SK-N-MC (cell line): ENCODE results near the gene FOLR2.

Experiments
- DNase-seq: peaks from one replicate; pipeline ENCODE4 v3.0.0-alpha.2; 2011; ENCODE audit warnings: low read depth, low spot score
- H3K27ac ChIP-seq: fragments of 200-600 bp; sonication (generic); 2 replicates; pipeline ENCODE4 v1.5.1; 2016; ENCODE audit warnings: mixed run types
- H3K36me3 ChIP-seq: fragments of 200-600 bp; sonication (generic); 2 replicates; pipeline ENCODE4 v1.6.1; 2017; ENCODE audit warnings: antibody characterized with exemption, low read length, mixed read lengths; ENCODE audit not compliant: insufficient read depth
- H3K4me3 ChIP-seq: fragments of 200-600 bp; sonication (generic); 2 replicates; pipeline ENCODE4 v1.5.1; 2016
- H3K9ac ChIP-seq: fragments of 200-600 bp; sonication (generic); 2 replicates; pipeline ENCODE4 v1.8.0; 2017; ENCODE audit warnings: mixed run types, mixed read lengths; ENCODE audit not compliant: insufficient read length
- H3K9me3 ChIP-seq: fragments of 200-600 bp; sonication (generic); 2 replicates; pipeline ENCODE4 v1.6.1; 2017; ENCODE audit warnings: low read depth, mild to moderate bottlenecking, antibody characterized with exemption, low read length, moderate library complexity, mixed read lengths
- EZH2 ChIP-seq: fragments of 200-600 bp; sonication (generic); IDR thresholded peaks from one replicate; pipeline ENCODE4 v1.6.1; 2017; ENCODE audit warnings: antibody characterized with exemption
- FOXP2 ChIP-seq: optimal IDR thresholded peaks from 2 replicates; pipeline ENCODE3; 2011; ENCODE audit warnings: mild to moderate bottlenecking, moderate library complexity; ENCODE audit not compliant: insufficient read depth; ENCODE audit errors: extremely low read length, control extremely low read depth
- POLR2AphosphoS5 ChIP-seq: IDR thresholded peaks from 2 replicates; pipeline ENCODE4 v1.6.1; 2012; ENCODE audit warnings: mild to moderate bottlenecking, low read depth, low read length, borderline replicate concordance

FOLR2 gene

DNA sequence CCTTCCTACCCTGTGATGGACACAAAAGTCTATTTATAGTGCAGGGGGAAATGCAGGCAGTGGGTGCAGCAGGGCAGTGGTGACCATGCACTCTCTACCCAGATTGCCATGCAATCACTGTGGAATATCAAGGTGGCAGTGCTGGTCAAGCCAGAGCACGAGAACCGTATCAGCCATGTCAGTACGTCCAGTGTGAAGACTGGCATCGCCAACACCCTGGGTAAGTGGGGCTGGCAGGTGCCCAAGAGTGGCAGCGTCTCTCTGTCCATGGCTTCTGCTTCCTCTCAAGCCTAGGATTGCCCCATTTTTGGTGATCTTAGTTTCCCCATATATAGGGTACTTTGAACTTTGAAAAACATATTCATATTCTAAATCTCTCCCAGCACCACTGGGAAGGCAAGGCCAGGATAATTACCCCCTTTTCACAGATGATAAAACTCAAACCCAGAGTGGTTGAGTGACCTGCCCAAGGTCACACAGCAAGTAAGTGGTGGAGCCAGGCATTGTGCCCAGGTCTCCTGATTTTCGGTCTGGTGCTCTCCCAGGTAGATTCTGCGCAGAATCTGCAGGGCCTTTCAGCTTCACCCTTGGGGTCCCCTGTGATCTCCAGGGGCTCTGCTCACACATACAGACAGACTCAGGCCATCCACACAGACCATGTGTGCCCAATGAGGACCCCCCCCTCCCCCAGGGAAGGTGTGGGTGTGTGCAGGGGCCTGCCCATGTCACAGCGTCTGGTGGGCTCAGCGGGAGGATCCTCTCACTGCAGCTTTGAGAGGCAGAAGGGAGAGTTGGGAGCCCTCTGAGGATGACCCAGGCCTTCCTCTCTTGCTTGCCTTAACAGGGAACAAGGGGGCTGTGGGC lies 15.0 kb downstream of the FOLR2 start:
- Histone ChIP-seq H3K9me3 (no peaks in the 10 kb centered on the region), H3K9ac (no peak overlapping the region), H3K36me3 (peaks cover 51% of the 10 kb centered on the region; the same call in 1 of the 2 replicates), H3K4me3 (no peak overlapping the region), H3K27ac (no peak overlapping the region)
- TF ChIP-seq EZH2 (no peak), POLR2AphosphoS5 (no peak), FOXP2 (no peak)
- DNase-seq = no peak

DNA sequence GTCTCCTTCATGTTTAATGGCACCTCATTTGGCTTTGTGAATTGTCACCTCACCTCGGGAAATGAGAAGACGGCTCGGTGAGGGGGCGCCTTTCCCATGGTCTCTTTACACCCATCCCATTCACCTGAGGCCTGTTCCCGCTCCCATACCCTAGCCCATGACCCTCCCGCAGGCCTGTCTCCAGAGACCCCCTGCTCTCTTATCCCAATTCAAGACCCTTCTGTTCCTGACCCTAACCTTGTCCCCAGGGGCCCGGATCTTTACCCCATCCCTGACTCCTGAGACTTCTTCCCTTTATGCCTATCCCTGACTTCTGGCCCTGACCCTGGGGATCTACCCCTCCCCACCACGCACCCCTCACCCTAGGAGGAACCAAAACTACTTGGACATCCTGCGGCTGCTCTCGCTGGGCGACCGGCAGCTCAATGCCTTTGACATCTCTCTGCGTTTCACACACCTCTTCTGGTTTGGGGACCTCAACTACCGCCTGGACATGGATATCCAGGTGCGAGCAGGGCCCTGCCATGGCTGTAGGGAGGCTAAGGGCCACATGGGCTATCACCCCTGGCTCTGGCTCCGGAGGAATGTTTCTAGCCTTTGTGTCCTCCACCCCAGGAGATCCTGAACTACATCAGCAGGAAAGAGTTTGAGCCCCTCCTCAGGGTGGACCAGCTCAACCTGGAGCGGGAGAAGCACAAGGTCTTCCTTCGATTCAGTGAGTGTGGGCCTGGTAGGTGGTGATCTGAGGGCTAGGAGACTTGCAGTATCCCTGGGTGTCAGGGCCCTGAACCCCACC lies 15.9 kb downstream of the FOLR2 start:
- Histone ChIP-seq H3K9me3 (no peaks in the 10 kb centered on the region), H3K4me3 (no peak overlapping the region), H3K36me3 (peaks cover 59% of the 10 kb centered on the region; the same call in 1 of the 2 replicates), H3K9ac (no peak overlapping the region), H3K27ac (no peak overlapping the region)
- no peak for DNase-seq
- TF ChIP-seq FOXP2 (no peak), POLR2AphosphoS5 (no peak), EZH2 (no peak)

DNA sequence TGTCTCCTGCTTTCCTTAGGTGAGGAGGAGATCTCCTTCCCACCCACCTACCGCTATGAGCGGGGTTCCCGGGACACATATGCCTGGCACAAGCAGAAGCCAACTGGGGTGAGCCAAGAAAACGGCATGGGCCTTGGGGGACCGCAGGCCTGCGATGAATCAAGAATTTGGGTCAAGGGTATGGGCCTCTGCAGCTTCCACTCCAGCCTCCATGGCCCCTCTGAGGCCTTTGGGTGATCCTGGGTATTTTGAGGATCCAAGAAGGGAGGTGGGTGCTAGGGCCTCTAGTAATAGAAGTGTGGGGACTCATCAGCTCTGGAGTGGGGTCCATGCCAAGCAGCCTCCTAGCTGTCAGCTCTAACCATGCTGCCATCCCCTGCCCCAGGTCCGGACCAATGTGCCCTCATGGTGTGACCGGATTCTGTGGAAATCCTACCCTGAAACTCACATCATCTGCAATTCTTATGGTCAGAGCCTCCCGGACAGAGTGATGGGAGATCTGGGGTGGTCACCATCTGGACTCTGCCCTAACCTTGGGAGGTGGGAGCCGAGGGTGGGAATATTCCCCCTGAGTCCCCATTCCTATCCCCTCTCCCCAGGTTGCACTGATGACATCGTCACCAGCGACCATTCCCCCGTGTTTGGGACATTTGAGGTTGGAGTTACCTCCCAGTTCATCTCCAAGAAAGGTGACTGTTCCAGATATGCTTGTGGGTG lies 16.6 kb downstream of the FOLR2 start:
- no peak for DNase-seq
- no peaks in the 10 kb centered on the region for H3K9me3 ChIP-seq
- peaks cover 63% of the 10 kb centered on the region; the same call in 1 of the 2 replicates for H3K36me3 ChIP-seq
- H3K9ac ChIP-seq = no peak overlapping the region
- no peak for TF ChIP-seq FOXP2
- TF ChIP-seq POLR2AphosphoS5 = no peak
- no peak for TF ChIP-seq EZH2
- H3K27ac ChIP-seq = no peak overlapping the region
- H3K4me3 ChIP-seq = no peak overlapping the region

DNA sequence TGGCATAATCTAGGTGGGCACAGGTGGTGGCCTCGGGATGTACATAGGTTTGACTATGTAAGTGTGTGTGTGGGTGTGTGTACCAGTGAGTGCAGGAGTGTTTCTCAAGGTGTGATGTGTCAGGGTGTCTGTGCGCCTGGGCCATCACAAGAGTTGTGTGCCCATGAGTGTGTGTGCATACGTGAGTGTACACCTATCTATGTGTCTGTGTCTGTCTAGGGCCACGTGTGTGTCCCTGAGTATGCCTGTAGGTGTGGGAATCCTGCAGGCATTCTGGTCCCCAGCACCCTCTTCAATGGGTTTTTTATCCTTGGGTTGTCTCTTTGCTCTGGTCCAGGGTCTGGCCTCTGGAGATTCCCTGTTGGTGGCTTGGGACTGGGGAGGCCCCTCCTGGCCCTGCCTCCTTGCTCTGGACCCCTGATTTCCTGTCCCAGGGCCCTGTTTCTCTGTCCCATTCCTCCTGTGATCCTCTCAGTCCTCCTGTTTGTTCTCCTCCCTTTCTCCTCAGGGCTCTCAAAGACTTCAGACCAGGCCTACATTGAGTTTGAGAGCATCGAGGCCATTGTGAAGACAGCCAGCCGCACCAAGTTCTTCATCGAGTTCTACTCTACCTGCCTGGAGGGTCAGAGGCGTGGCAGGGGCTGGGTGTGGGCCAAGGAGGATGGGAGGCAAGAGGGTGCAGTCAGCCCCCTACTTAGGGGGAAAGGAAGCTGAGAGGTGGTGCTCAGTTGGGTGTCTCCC lies 17.3 kb downstream of the FOLR2 start:
- Histone ChIP-seq H3K36me3 (peaks cover 57% of the 10 kb centered on the region; the same call in 1 of the 2 replicates), H3K9me3 (no peaks in the 10 kb centered on the region), H3K27ac (no peak overlapping the region), H3K9ac (no peak overlapping the region), H3K4me3 (no peak overlapping the region)
- no peak for DNase-seq
- TF ChIP-seq POLR2AphosphoS5 (no peak), EZH2 (no peak), FOXP2 (no peak)

DNA sequence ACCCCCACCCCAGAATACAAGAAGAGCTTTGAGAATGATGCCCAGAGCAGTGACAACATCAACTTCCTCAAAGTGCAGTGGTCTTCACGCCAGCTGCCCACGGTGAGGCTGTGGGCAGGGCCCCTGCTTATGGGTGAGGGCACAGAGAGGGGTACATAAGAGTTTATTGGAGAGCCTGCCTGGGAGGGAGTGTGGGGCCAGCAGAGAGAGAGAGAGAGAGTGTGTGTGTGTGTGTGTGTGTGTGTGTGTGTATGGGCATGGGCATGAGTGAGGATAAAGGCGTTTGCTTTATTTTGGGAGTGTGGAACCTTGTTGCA lies 17.9 kb downstream of the FOLR2 start:
- peaks cover 52% of the 10 kb centered on the region; the same call in 1 of the 2 replicates for H3K36me3 ChIP-seq
- no peak for TF ChIP-seq POLR2AphosphoS5
- no peak for TF ChIP-seq EZH2
- TF ChIP-seq FOXP2 = no peak
- H3K9me3 ChIP-seq = no peaks in the 10 kb centered on the region
- no peak overlapping the region for H3K27ac ChIP-seq
- H3K9ac ChIP-seq = no peak overlapping the region
- no peak overlapping the region for H3K4me3 ChIP-seq
- no peak for DNase-seq

DNA sequence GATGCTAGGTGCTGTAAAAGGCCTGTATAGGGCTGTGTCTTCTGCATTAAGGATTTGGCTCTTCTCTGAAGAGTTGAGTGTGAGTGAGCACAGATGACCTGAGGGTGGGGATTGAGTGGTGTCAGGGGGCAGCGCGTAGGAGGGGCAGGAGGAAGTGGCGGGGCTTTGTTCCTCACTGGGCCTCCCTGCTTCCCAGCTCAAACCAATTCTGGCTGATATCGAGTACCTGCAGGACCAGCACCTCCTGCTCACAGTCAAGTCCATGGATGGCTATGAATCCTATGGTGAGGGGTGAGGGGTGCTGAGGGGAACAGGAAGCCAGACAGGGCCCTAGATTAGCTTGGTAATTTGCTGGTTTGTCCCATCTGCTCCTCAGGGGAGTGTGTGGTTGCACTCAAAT lies 18.3 kb downstream of the FOLR2 start:
- Histone ChIP-seq H3K4me3 (no peak overlapping the region), H3K9ac (no peak overlapping the region), H3K9me3 (no peaks in the 10 kb centered on the region), H3K36me3 (peaks cover 49% of the 10 kb centered on the region; the same call in 1 of the 2 replicates), H3K27ac (no peak overlapping the region)
- TF ChIP-seq EZH2 (no peak), FOXP2 (no peak), POLR2AphosphoS5 (no peak)
- no peak for DNase-seq

DNA sequence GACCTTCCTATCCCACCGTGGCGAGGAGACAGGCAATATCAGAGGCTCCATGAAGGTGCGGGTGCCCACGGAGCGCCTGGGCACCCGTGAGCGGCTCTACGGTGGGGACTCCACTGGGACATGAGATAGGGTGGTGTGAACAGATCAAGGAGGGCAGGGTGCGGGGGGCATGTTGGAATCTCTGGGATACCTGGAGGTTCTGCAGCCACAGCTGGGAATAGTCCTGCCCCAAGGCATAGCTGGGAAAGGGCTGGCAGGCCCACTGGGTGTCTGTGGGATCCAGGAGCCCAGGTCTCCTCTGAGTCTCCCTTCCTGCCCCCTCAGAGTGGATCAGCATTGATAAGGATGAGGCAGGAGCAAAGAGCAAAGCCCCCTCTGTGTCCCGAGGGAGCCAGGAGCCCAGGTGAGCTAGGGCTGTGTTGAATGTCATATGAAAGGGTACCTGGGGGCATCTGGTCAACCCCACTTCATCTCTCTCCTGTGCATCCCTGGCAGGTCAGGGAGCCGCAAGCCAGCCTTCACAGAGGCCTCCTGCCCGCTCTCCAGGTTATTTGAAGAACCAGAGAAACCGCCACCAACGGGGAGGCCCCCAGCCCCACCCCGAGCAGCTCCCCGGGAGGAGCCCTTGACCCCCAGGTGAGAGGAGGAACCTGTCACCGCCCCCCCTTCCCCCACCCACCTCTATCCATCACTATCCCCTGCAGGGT lies 18.9 kb downstream of the FOLR2 start:
- Histone ChIP-seq H3K9me3 (no peaks in the 10 kb centered on the region), H3K9ac (no peak overlapping the region), H3K36me3 (peaks cover 43% of the 10 kb centered on the region; the same call in 1 of the 2 replicates), H3K4me3 (no peak overlapping the region), H3K27ac (no peak overlapping the region)
- TF ChIP-seq EZH2 (no peak), POLR2AphosphoS5 (no peak), FOXP2 (no peak)
- DNase-seq = no peak

DNA sequence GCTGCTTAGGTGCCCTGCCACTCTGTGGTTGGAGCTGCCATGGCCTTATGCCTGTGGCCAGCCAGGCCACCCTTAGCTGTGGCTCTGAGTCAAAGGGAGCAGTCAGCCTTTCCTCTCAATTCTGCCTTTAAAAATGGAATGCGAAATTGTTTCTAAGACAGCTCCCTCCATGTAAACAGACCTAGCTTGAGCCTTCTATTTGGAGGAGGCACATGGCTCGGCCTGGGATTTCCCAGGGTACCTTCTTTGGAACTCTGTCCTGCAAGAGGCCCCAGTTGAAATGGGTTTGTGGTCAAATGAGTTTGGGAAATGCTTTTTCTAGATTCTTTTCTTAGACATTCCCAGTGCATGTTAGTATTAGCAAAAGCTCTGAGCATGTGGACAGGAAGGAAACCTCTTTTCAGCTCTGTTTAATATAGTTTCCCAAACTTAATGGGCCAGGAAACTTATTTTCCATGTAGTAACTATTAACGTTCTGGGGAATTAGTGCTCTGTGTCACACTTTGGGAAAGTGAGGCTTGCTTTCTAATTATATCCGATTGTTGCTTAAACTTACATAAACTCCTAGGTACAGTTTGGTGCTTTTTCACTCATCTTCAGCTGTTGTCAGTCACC lies 19.6 kb downstream of the FOLR2 start:
- Histone ChIP-seq H3K9me3 (no peaks in the 10 kb centered on the region), H3K36me3 (peaks cover 38% of the 10 kb centered on the region; the same call in 1 of the 2 replicates), H3K4me3 (no peak overlapping the region), H3K9ac (no peak overlapping the region), H3K27ac (no peak overlapping the region)
- TF ChIP-seq POLR2AphosphoS5 = no peak
- TF ChIP-seq EZH2 = no peak
- DNase-seq = no peak
